PC-9 (cell line): ENCODE measurements around the gene DST. TPM values are rescaled to one million over a fixed set of nuclear protein-coding genes. Genes with fewer than 3 reads are reported as not detected.

ENCODE experiments used
- BruUV-seq: library from RNA; stranded (reverse); fragments of 400-500 nt; replicated peaks from 2 replicates; lab custom pipeline; 2021; lab: Mats Ljungman, UMichigan
- CTCF ChIA-PET: fragments of 300-600 bp; sonication (Branson Sonifier 250); formaldehyde crosslinking; loops from one replicate; lab custom pipeline; 2022; ENCODE audit warnings: antibody characterized with exemption; lab: Charles Lee
- POLR2A ChIA-PET: fragments of 300-600 bp; sonication (Branson Sonifier 250); formaldehyde crosslinking; loops from one replicate; lab custom pipeline; 2022; ENCODE audit warnings: antibody characterized with exemption; ENCODE audit not compliant: unreplicated experiment; lab: Charles Lee
- DNase-seq, 2 experiments: peaks; one replicate each; pipeline versions ENCODE4 v3.0.0 to v3.0.0-alpha.2; 2015 to 2022; ENCODE audit warnings: mixed read lengths in 1 of 2
- H2AFZ ChIP-seq: fragments of 200-600 bp; sonication (generic); 2 replicates; pipeline ENCODE4 v1.8.1; 2017; ENCODE audit warnings: antibody characterized with exemption
- H3F3A ChIP-seq: fragments of 200-600 bp; sonication (generic); 2 replicates; pipeline ENCODE4 v1.8.1; 2017; ENCODE audit warnings: antibody characterized with exemption, mild to moderate bottlenecking, low read depth; ENCODE audit not compliant: insufficient read depth
- H3K27ac ChIP-seq: fragments of 200-600 bp; sonication (generic); 2 replicates; pipeline ENCODE4 v1.6.1; 2016; ENCODE audit warnings: mixed run types
- H3K27me3 ChIP-seq: fragments of 200-600 bp; sonication (generic); 2 replicates; pipeline ENCODE4 v1.6.1; 2016; ENCODE audit warnings: low read depth, mixed run types; ENCODE audit not compliant: insufficient read depth
- H3K36me3 ChIP-seq: fragments of 200-600 bp; sonication (generic); 2 replicates; pipeline ENCODE4 v1.6.1; 2016; ENCODE audit warnings: low read depth, mixed run types
- H3K4me1 ChIP-seq: fragments of 200-600 bp; sonication (generic); replicated peaks from 2 replicates; pipeline ENCODE4 v1.6.1; 2016; ENCODE audit warnings: mixed run types; ENCODE audit not compliant: insufficient read depth
- H3K4me2 ChIP-seq: fragments of 200-600 bp; sonication (generic); 2 replicates; pipeline ENCODE4 v1.6.1; 2017; ENCODE audit warnings: mixed run types
- H3K4me3 ChIP-seq: fragments of 200-600 bp; sonication (generic); 2 replicates; pipeline ENCODE4 v1.6.1; 2016; ENCODE audit warnings: mixed run types
- H3K79me2 ChIP-seq: fragments of 200-600 bp; sonication (generic); 2 replicates; pipeline ENCODE4 v1.6.1; 2017; ENCODE audit warnings: low read depth, mixed run types
- H3K9me2 ChIP-seq: fragments of 200-600 bp; sonication (generic); 2 replicates; pipeline ENCODE4 v1.8.1; 2017; ENCODE audit warnings: mild to moderate bottlenecking; ENCODE audit not compliant: insufficient read depth
- H3K9me3 ChIP-seq: fragments of 200-600 bp; sonication (generic); 2 replicates; pipeline ENCODE4 v1.8.1; 2016; ENCODE audit warnings: low read depth; ENCODE audit not compliant: insufficient read depth
- H4K20me1 ChIP-seq: fragments of 200-600 bp; sonication (generic); 2 replicates; pipeline ENCODE4 v1.8.1; 2017; ENCODE audit not compliant: insufficient read depth
- CTCF ChIP-seq: fragments of 200-600 bp; sonication (generic); conservative IDR thresholded peaks from 2 replicates; pipeline ENCODE4 v1.6.1; 2017; ENCODE audit warnings: mixed run types, antibody characterized with exemption, mild to moderate bottlenecking, moderate library complexity
- EZH2 ChIP-seq: fragments of 200-600 bp; sonication (generic); IDR thresholded peaks from 2 replicates; pipeline ENCODE4 v1.8.0; 2017; ENCODE audit warnings: antibody characterized with exemption, low read depth
- intact Hi-C: fragments of 100-400 bp; cut with micrococcal nuclease; formaldehyde crosslinking; loops from one replicate; pipeline ENCODE4 v1.10.0; 2022; ENCODE audit not compliant: unreplicated experiment
- total RNA-seq: library from RNA; stranded (reverse); gene quantifications from 2 replicates; pipeline ENCODE4 v1.2.3, GENCODE V29; 2021

Gene DST
- total RNA-seq, 1 experiment from 2014 or later = 217 TPM

- Histone ChIP-seq H3K4me1 (peaks cover 26% of the 10 kb centered on the region), H3K9me2 (no peaks in the 10 kb centered on the region), H3K27ac (no peak overlapping the region), H4K20me1 (peaks cover 4% of the 10 kb centered on the region; the same call in 1 of the 2 replicates), H3K79me2 (peaks cover 45% of the 10 kb centered on the region), H3K4me3 (no peak overlapping the region), H2AFZ (no peak overlapping the region), H3K27me3 (no peaks in the 10 kb centered on the region), H3K9me3 (no peaks in the 10 kb centered on the region), H3K4me2 (no peak overlapping the region), H3K36me3 (0 out of 2 replicates have a peak, but pooled peaks cover 11% of the 10 kb centered on the region), H3F3A (peaks cover 38% of the 10 kb centered on the region)
- intact Hi-C loops = no loop called here
- CTCF ChIA-PET = no interaction called here
- no peak for DNase-seq
- BruUV-seq = no TSS peak
- POLR2A ChIA-PET = no interaction called here
- TF ChIP-seq EZH2 = no peak
- no peak for TF ChIP-seq CTCF
Observed at GRCh38 chr6:56539527-56540105, 103.1 kb downstream of the DST start.

GRCh38 chr6:56538851-56539250, 103.8 kb downstream of the DST start:
- H3K4me2 ChIP-seq = no peak overlapping the region
- H3K9me2 ChIP-seq = no peaks in the 10 kb centered on the region
- peaks cover 4% of the 10 kb centered on the region; the same call in 1 of the 2 replicates for H4K20me1 ChIP-seq
- CTCF ChIA-PET = no interaction called here
- DNase-seq = no peak
- TF ChIP-seq CTCF = no peak
- no peak for TF ChIP-seq EZH2
- 0 out of 2 replicates have a peak, but pooled peaks cover 11% of the 10 kb centered on the region for H3K36me3 ChIP-seq
- no peak overlapping the region for H3K27ac ChIP-seq
- peaks cover 32% of the 10 kb centered on the region for H3F3A ChIP-seq
- H3K9me3 ChIP-seq = no peaks in the 10 kb centered on the region
- H3K27me3 ChIP-seq = no peaks in the 10 kb centered on the region
- no peak overlapping the region for H2AFZ ChIP-seq
- BruUV-seq = no TSS peak
- POLR2A ChIA-PET = no interaction called here
- intact Hi-C loops = no loop called here
- H3K4me1 ChIP-seq = peaks cover 19% of the 10 kb centered on the region
- peaks cover 38% of the 10 kb centered on the region for H3K79me2 ChIP-seq
- H3K4me3 ChIP-seq = no peak overlapping the region

GRCh38 chr6:56537223-56537770, 105.4 kb downstream of the DST start:
- Histone ChIP-seq H3K36me3 (0 out of 2 replicates have a peak, but pooled peaks cover 19% of the 10 kb centered on the region), H4K20me1 (peaks cover 4% of the 10 kb centered on the region; the same call in 1 of the 2 replicates), H3K9me2 (no peaks in the 10 kb centered on the region), H3K9me3 (no peaks in the 10 kb centered on the region), H2AFZ (no peak overlapping the region), H3K4me3 (no peak overlapping the region), H3K4me2 (no peak overlapping the region), H3K4me1 (peaks cover 12% of the 10 kb centered on the region), H3K79me2 (peaks cover 35% of the 10 kb centered on the region), H3K27ac (no peak overlapping the region), H3K27me3 (no peaks in the 10 kb centered on the region), H3F3A (peaks cover 20% of the 10 kb centered on the region; the same call in 1 of the 2 replicates)
- no peak for DNase-seq
- no TSS peak for BruUV-seq
- CTCF ChIA-PET = no interaction called here
- TF ChIP-seq CTCF = no peak
- TF ChIP-seq EZH2 = no peak
- intact Hi-C loops = no loop called here
- POLR2A ChIA-PET = no interaction called here
